Tongue (tissue), 2 donors: ENCODE measurements around the gene EID2B. TPM values are rescaled to one million over a fixed set of nuclear protein-coding genes. Genes with fewer than 3 reads are reported as not detected.

Source experiments
- DNase-seq: peaks from one replicate; pipeline ENCODE4 v3.0.0-alpha.2; 2015
- total RNA-seq: library from RNA; depleted of rRNA; stranded (reverse); fragments of >200 nt; gene quantifications from one replicate; pipeline ENCODE4 v1.2.3, GENCODE V29; 2014

EID2B gene
- total RNA-seq, 1 donor from 2014 or later = 5.0 TPM

- DNase-seq = no peak
Measured at GRCh38 chr19:39531834-39532232, 819 bp downstream of the EID2B start.

GRCh38 chr19:39525205-39525604 is 7.4 kb downstream of the EID2B start:
- DNase-seq = no peak

DNA sequence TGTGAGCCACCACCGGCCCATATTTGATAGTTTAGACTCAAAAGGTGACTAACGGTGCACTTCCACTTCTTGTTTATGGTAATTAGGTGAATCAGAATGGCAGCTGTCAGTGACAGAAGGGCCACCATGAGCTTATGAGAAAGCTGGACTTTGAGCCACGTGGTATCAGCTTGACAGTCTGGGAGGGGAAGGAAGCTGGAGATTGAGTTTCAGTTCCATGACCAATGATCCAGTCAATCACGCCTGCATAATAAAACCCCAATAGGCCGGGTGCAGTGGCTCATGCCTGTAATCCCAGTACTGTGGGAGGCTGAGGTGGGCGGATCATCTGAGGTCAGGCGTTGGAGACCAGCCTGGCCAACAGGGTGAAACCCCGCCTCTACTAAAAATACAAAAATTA is 8.2 kb downstream of the EID2B start:
- no peak for DNase-seq

DNA sequence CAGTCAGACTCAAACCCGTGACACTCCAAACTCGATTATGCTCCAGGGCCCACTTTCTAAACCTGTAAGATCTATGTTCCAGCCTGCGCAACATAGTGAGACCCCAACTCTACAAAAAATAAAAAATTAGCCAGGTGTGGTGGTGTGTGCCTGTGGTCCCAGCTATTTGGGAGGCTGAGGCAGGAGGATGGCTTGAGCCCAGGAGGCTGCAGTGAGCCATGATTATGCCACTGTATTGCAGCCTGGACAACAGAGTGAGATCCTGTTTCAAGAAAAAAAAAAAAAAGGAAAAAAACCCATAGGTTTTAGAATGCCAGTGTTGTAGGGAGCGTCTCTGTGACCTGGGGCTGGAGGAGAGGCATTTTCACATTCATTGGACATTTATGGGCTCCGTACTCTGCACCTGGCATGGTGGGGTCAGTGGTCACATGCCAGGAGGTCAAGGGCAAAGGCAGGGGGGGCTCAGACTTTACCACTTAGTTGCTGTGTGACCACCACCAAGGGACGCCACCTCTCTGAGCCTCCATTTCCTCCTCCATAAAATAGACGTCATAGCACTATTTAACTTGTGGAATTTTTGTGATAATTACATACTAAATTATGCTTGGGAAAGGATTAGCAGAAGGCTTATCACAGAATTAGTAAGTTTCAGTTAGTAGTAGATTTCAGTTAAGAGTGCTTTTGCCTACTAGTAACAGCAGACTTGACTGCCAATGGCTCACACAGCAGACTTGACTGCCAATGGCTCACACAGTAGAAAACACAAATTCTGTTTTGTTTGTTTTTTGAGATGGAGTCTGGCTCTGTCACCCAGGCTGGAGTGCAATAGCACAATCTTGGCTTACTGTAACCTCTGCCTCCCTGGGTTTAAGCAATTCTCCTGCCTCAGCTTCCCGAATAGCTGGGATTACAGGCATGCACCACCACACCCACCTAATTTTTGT is 11.8 kb downstream of the EID2B start:
- DNase-seq = no peak

DNA sequence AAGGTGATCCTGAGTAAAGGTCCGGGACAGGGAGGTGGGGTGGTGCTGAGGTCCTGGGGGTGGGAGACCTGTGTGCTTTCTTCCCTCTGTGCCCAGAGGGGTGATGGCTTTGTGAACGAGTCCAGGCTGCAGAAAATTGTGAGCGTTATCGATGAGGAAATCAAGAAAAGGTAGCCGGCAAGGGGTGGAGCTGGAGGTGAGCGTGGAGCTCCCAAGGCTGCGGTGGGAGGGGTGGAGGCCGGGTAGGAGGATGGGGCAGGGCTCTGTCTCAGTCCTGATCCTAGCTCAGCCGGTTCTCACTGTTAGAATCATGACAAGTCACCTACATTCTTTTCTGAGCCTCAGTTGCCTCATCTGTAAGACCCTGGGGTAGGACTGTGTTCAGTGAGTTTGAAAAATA is 13.7 kb downstream of the EID2B start:
- no peak for DNase-seq

DNA sequence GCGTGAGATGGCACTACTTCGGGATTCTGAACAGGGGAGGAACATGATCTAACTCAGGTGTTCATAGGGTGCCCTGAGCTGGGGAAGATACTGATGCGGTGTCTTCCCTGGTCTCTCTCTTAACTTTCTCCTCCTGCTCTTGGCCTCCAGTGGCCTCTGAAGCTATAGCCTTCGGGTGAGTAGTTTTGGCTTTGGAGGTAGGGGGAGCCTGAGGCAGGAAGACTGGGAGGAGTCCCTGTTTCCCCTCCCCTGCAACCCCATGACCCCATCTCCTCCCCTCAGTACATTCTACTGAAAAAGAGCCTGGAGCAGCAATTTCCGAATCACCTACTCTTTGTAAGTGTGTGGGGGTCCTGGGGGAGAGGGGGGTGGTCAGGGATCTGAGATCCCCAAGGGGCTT is 14.2 kb downstream of the EID2B start:
- no peak for DNase-seq

GRCh38 chr19:39517432-39517831 is 15.2 kb downstream of the EID2B start:
- no peak for DNase-seq

DNA sequence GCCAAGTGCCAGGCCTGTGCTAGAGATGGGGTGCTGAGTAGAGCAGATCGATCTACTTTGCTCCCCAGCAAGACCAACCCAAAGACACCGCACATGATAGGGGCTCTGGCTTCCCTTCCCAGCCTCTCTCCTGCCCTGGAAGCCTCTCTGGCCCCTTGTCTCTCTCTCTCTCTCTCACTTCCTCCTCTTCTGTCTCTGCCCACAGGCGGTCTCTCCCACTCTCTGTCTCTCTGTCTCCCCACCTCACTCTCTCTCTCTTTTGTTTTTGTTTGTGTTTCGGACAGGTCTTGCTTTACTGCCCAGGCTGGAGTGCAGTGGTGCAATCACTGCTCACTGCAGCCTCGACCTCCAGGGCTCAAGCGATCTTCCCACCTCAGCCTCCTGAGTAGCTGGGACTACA is 16.4 kb downstream of the EID2B start:
- no peak for DNase-seq

- DNase-seq = no peak
Measured at GRCh38 chr19:39515551-39516191, 17.0 kb downstream of the EID2B start.

GRCh38 chr19:39514840-39515550 is 17.7 kb downstream of the EID2B start, which contains the start of gene SELENOV:
Gene SELENOV, plus strand, starts transcription at chr19:39515139. Its CDS starts 74 bp downstream, at chr19:39515213.
- peak; percentile 30 for DNase-seq

GRCh38 chr19:39512988-39513387 is 19.7 kb downstream of the EID2B start:
- DNase-seq = no peak

GRCh38 chr19:39509233-39509632 is 23.4 kb downstream of the EID2B start:
- no peak for DNase-seq

- no peak for DNase-seq
Measured at GRCh38 chr19:39508629-39509028, 24.0 kb downstream of the EID2B start.

- no peak for DNase-seq
Measured at GRCh38 chr19:39507715-39508364, 24.8 kb downstream of the EID2B start.

DNA sequence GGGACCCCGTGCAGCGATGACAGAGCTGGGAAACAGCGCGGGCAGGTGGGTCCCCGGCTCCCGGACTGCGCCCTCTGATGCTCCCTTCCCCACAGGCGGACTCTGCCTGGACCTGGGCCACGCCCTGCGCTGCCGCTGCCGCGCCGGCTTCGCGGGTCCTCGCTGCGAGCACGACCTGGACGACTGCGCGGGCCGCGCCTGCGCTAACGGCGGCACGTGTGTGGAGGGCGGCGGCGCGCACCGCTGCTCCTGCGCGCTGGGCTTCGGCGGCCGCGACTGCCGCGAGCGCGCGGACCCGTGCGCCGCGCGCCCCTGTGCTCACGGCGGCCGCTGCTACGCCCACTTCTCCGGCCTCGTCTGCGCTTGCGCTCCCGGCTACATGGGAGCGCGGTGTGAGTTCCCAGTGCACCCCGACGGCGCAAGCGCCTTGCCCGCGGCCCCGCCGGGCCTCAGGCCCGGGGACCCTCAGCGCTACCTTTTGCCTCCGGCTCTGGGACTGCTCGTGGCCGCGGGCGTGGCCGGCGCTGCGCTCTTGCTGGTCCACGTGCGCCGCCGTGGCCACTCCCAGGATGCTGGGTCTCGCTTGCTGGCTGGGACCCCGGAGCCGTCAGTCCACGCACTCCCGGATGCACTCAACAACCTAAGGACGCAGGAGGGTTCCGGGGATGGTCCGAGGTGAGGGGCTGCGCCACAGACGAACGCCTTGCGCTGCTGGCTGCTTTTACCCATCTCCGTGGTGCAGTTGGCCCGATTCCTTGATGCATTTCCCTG is 25.5 kb downstream of the EID2B start:
- DNase-seq = peak; percentile 79

- DNase-seq = no peak
Measured at GRCh38 chr19:39506598-39506943, 26.1 kb downstream of the EID2B start.

- DNase-seq = peak; percentile 84
Measured at GRCh38 chr19:39502640-39503417, 29.8 kb downstream of the EID2B start.

DNA sequence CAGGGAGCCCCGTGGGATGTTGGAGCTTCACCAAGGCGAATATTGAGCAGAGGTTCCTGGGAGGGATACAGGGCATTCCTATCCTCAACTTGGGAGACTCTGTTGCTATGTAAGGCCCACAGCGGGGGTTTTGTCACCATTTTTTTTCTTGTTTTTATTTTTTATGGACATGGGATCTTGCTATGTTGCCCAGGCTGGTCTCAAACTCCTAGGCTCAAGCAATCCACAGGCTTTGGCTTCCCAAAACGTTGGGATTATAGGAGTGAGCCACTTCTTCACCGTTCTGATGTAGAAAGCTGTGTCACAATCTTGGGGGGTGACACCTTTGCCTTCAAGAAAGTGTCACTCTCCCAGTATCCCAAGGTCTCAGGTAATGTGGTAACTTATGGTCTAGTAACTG is 31.3 kb downstream of the EID2B start:
- no peak for DNase-seq

DNA sequence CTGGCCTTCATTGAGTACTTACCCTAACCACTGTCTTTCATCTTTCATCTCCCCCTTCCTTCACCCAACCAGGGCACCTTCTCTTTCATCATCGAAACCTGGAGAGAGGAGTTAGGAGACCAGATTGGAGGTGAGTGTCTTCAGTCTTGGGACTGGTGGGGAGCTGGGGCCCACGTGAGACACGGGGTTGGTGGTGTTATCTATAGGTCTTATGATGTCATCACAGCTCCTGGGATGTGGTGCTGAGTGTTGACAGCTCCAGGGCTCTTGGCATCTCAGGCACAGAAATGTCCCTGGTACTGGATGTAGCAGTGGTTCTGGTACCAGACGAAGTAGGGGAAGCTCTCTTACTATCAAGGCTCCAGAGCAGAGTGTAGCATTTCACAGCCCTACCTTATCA is 32.1 kb downstream of the EID2B start:
- no peak for DNase-seq

DNA sequence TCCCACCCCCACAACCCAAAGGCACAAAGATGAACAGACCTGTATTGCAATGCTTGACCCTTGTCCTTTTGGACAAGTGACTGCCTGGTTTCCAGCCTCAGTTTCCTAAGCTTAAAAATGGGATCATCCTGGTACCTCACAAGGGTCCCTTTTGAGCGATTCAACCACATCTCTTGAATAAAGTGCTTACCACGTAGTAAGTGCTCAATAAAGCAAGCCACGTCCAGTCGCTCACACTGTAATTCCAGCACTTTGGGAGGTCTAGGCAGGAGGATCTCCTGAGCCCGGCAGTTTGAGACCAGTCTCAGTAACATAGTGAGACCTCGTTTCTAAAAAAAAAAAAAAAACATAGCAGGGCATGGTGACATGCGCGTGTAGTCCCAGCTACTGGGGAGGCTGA is 32.7 kb downstream of the EID2B start:
- no peak for DNase-seq
